CD8-positive, alpha-beta memory T cell (primary cell): ENCODE measurements around the gene CAPN8. TPM values are rescaled to one million over a fixed set of nuclear protein-coding genes. Genes with fewer than 3 reads are reported as not detected.

Experiments used
- CTCF ChIA-PET: fragments of 350-600 bp; sonication (Branson Sonifier 250); formaldehyde crosslinking; loops from one replicate; lab custom pipeline; 2021; ENCODE audit warnings: antibody characterized with exemption; lab: Charles Lee
- POLR2A ChIA-PET: fragments of 350-600 bp; sonication (Branson Sonifier 250); formaldehyde crosslinking; loops from one replicate; lab custom pipeline; 2021; ENCODE audit warnings: antibody characterized with exemption; lab: Charles Lee
- DNase-seq, 5 donors: peaks; one replicate each; pipeline versions ENCODE4 v3.0.0 to v3.0.0-alpha.2; 2020 to 2022; ENCODE audit warnings: mixed read lengths in 1 of 5
- H3K27ac ChIP-seq: one replicate; pipeline ENCODE4 v1.7.0; 2013; ENCODE audit warnings: low read depth, mild to moderate bottlenecking, low read length, moderate library complexity
- H3K27me3 ChIP-seq: 2 replicates; pipeline ENCODE4 v1.7.0; 2013; ENCODE audit warnings: low read length, mild to moderate bottlenecking; ENCODE audit not compliant: insufficient read depth, poor library complexity, severe bottlenecking
- H3K36me3 ChIP-seq: 2 replicates; pipeline ENCODE4 v1.7.0; 2013; ENCODE audit warnings: mild to moderate bottlenecking, low read length, moderate library complexity; ENCODE audit not compliant: insufficient read depth
- H3K4me1 ChIP-seq: 2 replicates; pipeline ENCODE4 v1.7.0; 2013; ENCODE audit warnings: mild to moderate bottlenecking, low read length, moderate library complexity; ENCODE audit not compliant: insufficient read depth
- H3K4me3 ChIP-seq: 2 replicates; pipeline ENCODE4 v1.7.0; 2013; ENCODE audit warnings: mild to moderate bottlenecking, low read length
- H3K9me3 ChIP-seq: 2 replicates; pipeline ENCODE4 v1.7.0; 2013; ENCODE audit warnings: mild to moderate bottlenecking, low read length
- H3K27ac Mint-ChIP-seq, 8 donors: one replicate each; pipeline ENCODE4 v1.8.0; 2020 to 2021; ENCODE audit warnings: mixed read lengths in 8 of 8, mild to moderate bottlenecking in 6 of 8, inconsistent platforms in 3 of 8, moderate library complexity in 3 of 8
- H3K27me3 Mint-ChIP-seq, 2 donors: one replicate each; pipeline ENCODE4 v1.8.0; 2020 to 2021; ENCODE audit warnings: mixed read lengths in 2 of 2, mild to moderate bottlenecking in 1 of 2, moderate library complexity in 1 of 2
- H3K36me3 Mint-ChIP-seq, 3 donors: one replicate each; pipeline ENCODE4 v1.8.0; 2020 to 2021; ENCODE audit warnings: mixed read lengths in 3 of 3, inconsistent platforms in 1 of 3, mild to moderate bottlenecking in 1 of 3
- H3K4me1 Mint-ChIP-seq, 3 donors: one replicate each; pipeline ENCODE4 v1.8.0; 2020 to 2021; ENCODE audit warnings: mixed read lengths in 3 of 3, inconsistent platforms in 1 of 3, mild to moderate bottlenecking in 1 of 3
- H3K4me3 Mint-ChIP-seq, 7 donors: one replicate each; pipeline ENCODE4 v1.8.0; 2020 to 2021; ENCODE audit warnings: mixed read lengths in 7 of 7, mild to moderate bottlenecking in 6 of 7, moderate library complexity in 4 of 7, inconsistent platforms in 2 of 7
- H3K9me3 Mint-ChIP-seq, 5 donors: one replicate each; pipeline ENCODE4 v1.8.0; 2020 to 2022; ENCODE audit warnings: mixed read lengths in 5 of 5, mild to moderate bottlenecking in 3 of 5, moderate library complexity in 2 of 5, inconsistent platforms in 1 of 5
- polyA plus RNA-seq: library from polyadenylated mRNA; unstranded; fragments of 300-500 nt; fragmentation: Illumina TruSeq; gene quantifications from one replicate; pipeline ENCODE4 v1.2.3, GENCODE V29; 2021
- total RNA-seq, 2 experiments: library from RNA; stranded (reverse); gene quantifications; one replicate each; pipeline ENCODE4 v1.2.3, GENCODE V29; 2021

Gene CAPN8
- total and polyA plus RNA-seq, 3 experiments from 2014 or later = not detected

- peak overlapping the region in 1 of 8 donors; percentile 20 for H3K27ac Mint-ChIP-seq
- no peaks in the 10 kb centered on the region for H3K36me3 ChIP-seq
- H3K4me3 ChIP-seq = no peak overlapping the region
- H3K4me3 Mint-ChIP-seq = no peak overlapping the region
- H3K27me3 Mint-ChIP-seq = no peaks in the 10 kb centered on the region
- POLR2A ChIA-PET = no interaction called here
- no peak for DNase-seq
- H3K9me3 ChIP-seq = no peaks in the 10 kb centered on the region
- CTCF ChIA-PET = interaction anchor here (0.9 to 9.7 kb wide), 7 partner anchors 9 to 558 kb away, joined by 3 to 169 read pairs (median 4); no protein-coding TSS in a partner anchor
- peaks cover 3 to 11% (median 7%) of the 10 kb centered on the region in 3 donors for H3K4me1 Mint-ChIP-seq
- H3K4me1 ChIP-seq = peaks cover 7% of the 10 kb centered on the region
- H3K27me3 ChIP-seq = no peaks in the 10 kb centered on the region
- no peak overlapping the region for H3K27ac ChIP-seq
- no peaks in the 10 kb centered on the region for H3K9me3 Mint-ChIP-seq
- no peaks in the 10 kb centered on the region for H3K36me3 Mint-ChIP-seq
These were observed 30.4 kb upstream of the CAPN8 start for GRCh38 chr1:223695941-223696340.

- Histone ChIP-seq H3K4me3 (no peak overlapping the region), H3K27ac (no peak overlapping the region), H3K36me3 (no peaks in the 10 kb centered on the region), H3K9me3 (no peaks in the 10 kb centered on the region), H3K27me3 (no peaks in the 10 kb centered on the region), H3K4me1 (peaks cover 7% of the 10 kb centered on the region)
- Mint-ChIP-seq H3K27me3 (no peaks in the 10 kb centered on the region), H3K9me3 (no peaks in the 10 kb centered on the region), H3K27ac (peak overlapping the region in 1 of 8 donors; percentile 57), H3K4me3 (no peak overlapping the region), H3K4me1 (peaks cover 3 to 11% (median 7%) of the 10 kb centered on the region in 3 donors), H3K36me3 (no peaks in the 10 kb centered on the region)
- POLR2A ChIA-PET = no interaction called here
- CTCF ChIA-PET = interaction anchor here (1.1 to 9.7 kb wide), 3 partner anchors 33 to 558 kb away, joined by 3 to 169 read pairs (median 4); no protein-coding TSS in a partner anchor
- no peak for DNase-seq
These were observed 29.6 kb upstream of the CAPN8 start for GRCh38 chr1:223695014-223695548.

- Mint-ChIP-seq H3K4me3 (no peak overlapping the region), H3K4me1 (no peaks in the 10 kb centered on the region), H3K36me3 (peaks cover 0 to 2% (median 0%) of the 10 kb centered on the region in 3 donors), H3K27ac (no peak overlapping the region), H3K9me3 (peaks cover 0 to 1% (median 0%) of the 10 kb centered on the region in 5 donors), H3K27me3 (peaks cover 4 to 14% of the 10 kb centered on the region in 2 donors)
- no peaks in the 10 kb centered on the region for H3K36me3 ChIP-seq
- POLR2A ChIA-PET = no interaction called here
- no peak for DNase-seq
- no peak overlapping the region for H3K27ac ChIP-seq
- H3K4me1 ChIP-seq = no peaks in the 10 kb centered on the region
- H3K4me3 ChIP-seq = no peak overlapping the region
- CTCF ChIA-PET = no interaction called here
- H3K27me3 ChIP-seq = no peaks in the 10 kb centered on the region
- H3K9me3 ChIP-seq = no peaks in the 10 kb centered on the region
These were observed 25.6 kb upstream of the CAPN8 start for GRCh38 chr1:223691121-223691520.

- ChIA-PET CTCF (interaction anchor here (1.3 to 5.9 kb wide), 2 partner anchors 11 to 551 kb away, joined by 3 to 46 read pairs; no protein-coding TSS in a partner anchor), POLR2A (no interaction called here)
- Mint-ChIP-seq H3K36me3 (peaks cover 0 to 2% (median 0%) of the 10 kb centered on the region in 3 donors), H3K27me3 (peaks cover 9 to 42% of the 10 kb centered on the region in 2 donors), H3K4me3 (no peak overlapping the region), H3K27ac (no peak overlapping the region), H3K4me1 (no peaks in the 10 kb centered on the region), H3K9me3 (peaks cover 0 to 1% (median 0%) of the 10 kb centered on the region in 5 donors)
- Histone ChIP-seq H3K4me1 (no peaks in the 10 kb centered on the region), H3K36me3 (no peaks in the 10 kb centered on the region), H3K4me3 (no peak overlapping the region), H3K9me3 (no peaks in the 10 kb centered on the region), H3K27me3 (no peaks in the 10 kb centered on the region), H3K27ac (no peak overlapping the region)
- DNase-seq = no peak
These were observed 18.9 kb upstream of the CAPN8 start for GRCh38 chr1:223684488-223684792.

GRCh38 chr1:223683586-223684487, 18.3 kb upstream of the CAPN8 start:
- peaks cover 9 to 39% of the 10 kb centered on the region in 2 donors for H3K27me3 Mint-ChIP-seq
- H3K4me1 Mint-ChIP-seq = no peaks in the 10 kb centered on the region
- H3K27ac Mint-ChIP-seq = no peak overlapping the region
- H3K36me3 Mint-ChIP-seq = peaks cover 0 to 2% (median 0%) of the 10 kb centered on the region in 3 donors
- Histone ChIP-seq H3K27me3 (no peaks in the 10 kb centered on the region), H3K27ac (no peak overlapping the region), H3K4me3 (no peak overlapping the region), H3K9me3 (no peaks in the 10 kb centered on the region), H3K4me1 (no peaks in the 10 kb centered on the region), H3K36me3 (no peaks in the 10 kb centered on the region)
- no peak overlapping the region for H3K4me3 Mint-ChIP-seq
- peak; percentile 15 to 55 (median 45) for DNase-seq
- ChIA-PET CTCF (interaction anchor here (0.8 to 5.9 kb wide), 6 partner anchors 10 to 887 kb away, joined by 3 to 46 read pairs (median 4); partner anchors contain the start of gene TLR5), POLR2A (no interaction called here)
- peaks cover 0 to 1% (median 0%) of the 10 kb centered on the region in 5 donors for H3K9me3 Mint-ChIP-seq

GRCh38 chr1:223682502-223682901, 17.0 kb upstream of the CAPN8 start:
- H3K4me1 ChIP-seq = no peaks in the 10 kb centered on the region
- Mint-ChIP-seq H3K4me1 (no peaks in the 10 kb centered on the region), H3K27me3 (peaks cover 7 to 29% of the 10 kb centered on the region in 2 donors), H3K36me3 (no peaks in the 10 kb centered on the region), H3K9me3 (no peaks in the 10 kb centered on the region), H3K4me3 (no peak overlapping the region), H3K27ac (no peak overlapping the region)
- H3K36me3 ChIP-seq = no peaks in the 10 kb centered on the region
- ChIA-PET POLR2A (no interaction called here), CTCF (interaction anchor here (1.2 to 5.9 kb wide), 2 partner anchors 539 to 549 kb away, joined by 4 to 46 read pairs; partner anchors contain the start of gene TLR5)
- no peak overlapping the region for H3K4me3 ChIP-seq
- no peaks in the 10 kb centered on the region for H3K27me3 ChIP-seq
- no peak for DNase-seq
- H3K9me3 ChIP-seq = no peaks in the 10 kb centered on the region
- no peak overlapping the region for H3K27ac ChIP-seq

- no peaks in the 10 kb centered on the region for H3K4me1 ChIP-seq
- peaks cover under 1 to 4% (median 3%) of the 10 kb centered on the region in 5 donors for H3K9me3 Mint-ChIP-seq
- no peaks in the 10 kb centered on the region for H3K27me3 ChIP-seq
- no peak overlapping the region for H3K4me3 ChIP-seq
- H3K36me3 Mint-ChIP-seq = peaks cover 0 to 12% (median 0%) of the 10 kb centered on the region in 3 donors
- DNase-seq = no peak
- no peak overlapping the region for H3K27ac ChIP-seq
- H3K27ac Mint-ChIP-seq = no peak overlapping the region
- H3K4me3 Mint-ChIP-seq = no peak overlapping the region
- no peaks in the 10 kb centered on the region for H3K9me3 ChIP-seq
- ChIA-PET POLR2A (no interaction called here), CTCF (interaction anchor here (0.9 to 2.6 kb wide), 2 partner anchors 537 to 546 kb away, joined by 3 to 11 read pairs; partner anchors contain the start of gene TLR5)
- no peaks in the 10 kb centered on the region for H3K36me3 ChIP-seq
- peaks cover 8 to 29% of the 10 kb centered on the region in 2 donors for H3K27me3 Mint-ChIP-seq
- no peaks in the 10 kb centered on the region for H3K4me1 Mint-ChIP-seq
These were observed 14.7 kb upstream of the CAPN8 start for GRCh38 chr1:223680188-223680587.

- H3K9me3 ChIP-seq = no peaks in the 10 kb centered on the region
- peaks cover 9 to 23% of the 10 kb centered on the region in 2 donors for H3K27me3 Mint-ChIP-seq
- no peaks in the 10 kb centered on the region for H3K27me3 ChIP-seq
- H3K4me1 Mint-ChIP-seq = no peaks in the 10 kb centered on the region
- no peak overlapping the region for H3K4me3 ChIP-seq
- ChIA-PET CTCF (no interaction called here), POLR2A (no interaction called here)
- H3K36me3 Mint-ChIP-seq = peaks cover 0 to 19% (median 3%) of the 10 kb centered on the region in 3 donors
- H3K4me1 ChIP-seq = no peaks in the 10 kb centered on the region
- peaks cover 7 to 13% (median 10%) of the 10 kb centered on the region in 5 donors for H3K9me3 Mint-ChIP-seq
- no peak for DNase-seq
- H3K27ac ChIP-seq = no peak overlapping the region
- no peaks in the 10 kb centered on the region for H3K36me3 ChIP-seq
- H3K4me3 Mint-ChIP-seq = no peak overlapping the region
- no peak overlapping the region for H3K27ac Mint-ChIP-seq
These were observed 13.3 kb upstream of the CAPN8 start for GRCh38 chr1:223678841-223679240.
